Activated CD8-positive, alpha-beta T cell treated with anti-CD3 and anti-CD28 coated beads for 36 hours (primary cell): ENCODE results near the gene CDA. TPM values are rescaled to one million over a fixed set of nuclear protein-coding genes. Genes with fewer than 3 reads are reported as not detected.
A peak's percentile ranks its signal among the peaks of the same experiment; 100 is the strongest.

Experiments used
- ATAC-seq: fragments of 200-7000 bp; cut with Tn5 transposase; one replicate; pipeline ENCODE4 v1.10.0; 2021; ENCODE audit warnings: mild to moderate bottlenecking, moderate library complexity
- CTCF ChIA-PET: fragments of 350-600 bp; sonication (Branson Sonifier 250); formaldehyde crosslinking; loops from one replicate; lab custom pipeline; 2021; ENCODE audit warnings: antibody characterized with exemption; lab: Charles Lee
- POLR2A ChIA-PET: fragments of 350-600 bp; sonication (Branson Sonifier 250); formaldehyde crosslinking; loops from one replicate; lab custom pipeline; 2021; ENCODE audit warnings: antibody characterized with exemption; lab: Charles Lee
- DNase-seq: peaks from one replicate; pipeline ENCODE4 v3.0.0-alpha.2; 2020
- H3K27ac Mint-ChIP-seq: one replicate; pipeline ENCODE4 v1.8.0; 2021; ENCODE audit warnings: mild to moderate bottlenecking, mixed read lengths
- H3K27me3 Mint-ChIP-seq: one replicate; pipeline ENCODE4 v1.8.0; 2021; ENCODE audit warnings: mixed read lengths
- H3K36me3 Mint-ChIP-seq: one replicate; pipeline ENCODE4 v1.8.0; 2021; ENCODE audit warnings: low read depth, mixed read lengths
- H3K4me1 Mint-ChIP-seq: one replicate; pipeline ENCODE4 v1.8.0; 2021; ENCODE audit warnings: low read depth, mixed read lengths
- H3K4me3 Mint-ChIP-seq: one replicate; pipeline ENCODE4 v1.8.0; 2021; ENCODE audit warnings: mild to moderate bottlenecking, moderate library complexity, mixed read lengths
- H3K9me3 Mint-ChIP-seq: one replicate; pipeline ENCODE4 v1.8.0; 2021; ENCODE audit warnings: mixed read lengths
- CTCF ChIP-seq: fragments of 200-600 bp; IDR thresholded peaks from one replicate; pipeline ENCODE4 v1.8.0; 2022; ENCODE audit warnings: antibody characterized with exemption, mild to moderate bottlenecking
- intact Hi-C: fragments of 100-400 bp; cut with micrococcal nuclease; formaldehyde crosslinking; loops from one replicate; pipeline ENCODE4 v1.10.0; 2022
- total RNA-seq, 2 experiments: library from RNA; stranded (reverse); gene quantifications; one replicate each; pipeline ENCODE4 v1.2.3, GENCODE V29; 2021

The CDA gene
- total RNA-seq, 2 experiments from 2014 or later: not detected

DNA sequence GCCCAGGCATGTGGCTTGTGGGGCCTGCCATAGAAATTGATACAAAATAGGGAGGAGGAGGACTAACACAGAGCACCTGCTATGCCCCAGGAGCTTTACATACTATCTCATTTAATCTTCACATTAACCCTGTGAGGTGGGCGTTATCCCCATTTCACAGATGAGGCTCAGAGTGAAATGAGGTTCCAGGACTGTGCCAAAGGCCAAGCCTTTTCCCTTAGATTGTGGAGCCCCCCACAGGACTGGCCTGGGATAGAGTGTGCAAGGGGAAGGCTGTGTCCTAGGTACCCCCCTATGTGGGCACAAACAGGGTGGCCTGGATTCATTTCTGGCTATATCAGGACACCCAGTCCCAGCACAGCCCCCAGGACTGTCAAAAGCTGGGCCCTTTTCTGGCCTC, 74.5 kb downstream of the CDA start:
- no peak overlapping the region for H3K27ac Mint-ChIP-seq
- TF ChIP-seq CTCF: no peak
- no peaks in the 10 kb centered on the region for H3K27me3 Mint-ChIP-seq
- H3K4me1 Mint-ChIP-seq: peaks cover 32% of the 10 kb centered on the region
- DNase-seq (no peak), ATAC-seq (no peak)
- ChIA-PET POLR2A (interaction anchor here (1.2 kb wide), 1 partner anchor 30 kb away, joined by 3 read pairs; no protein-coding TSS in a partner anchor), CTCF (interaction anchor here (1.3 to 1.6 kb wide), 3 partner anchors 24 to 33 kb away, joined by 5 to 7 read pairs (median 5); partner anchors contain the start of gene PINK1)
- peak overlapping the region; percentile 85 for H3K4me3 Mint-ChIP-seq
- H3K9me3 Mint-ChIP-seq: no peaks in the 10 kb centered on the region
- peaks cover 19% of the 10 kb centered on the region for H3K36me3 Mint-ChIP-seq
- intact Hi-C loops: no loop called here

DNA sequence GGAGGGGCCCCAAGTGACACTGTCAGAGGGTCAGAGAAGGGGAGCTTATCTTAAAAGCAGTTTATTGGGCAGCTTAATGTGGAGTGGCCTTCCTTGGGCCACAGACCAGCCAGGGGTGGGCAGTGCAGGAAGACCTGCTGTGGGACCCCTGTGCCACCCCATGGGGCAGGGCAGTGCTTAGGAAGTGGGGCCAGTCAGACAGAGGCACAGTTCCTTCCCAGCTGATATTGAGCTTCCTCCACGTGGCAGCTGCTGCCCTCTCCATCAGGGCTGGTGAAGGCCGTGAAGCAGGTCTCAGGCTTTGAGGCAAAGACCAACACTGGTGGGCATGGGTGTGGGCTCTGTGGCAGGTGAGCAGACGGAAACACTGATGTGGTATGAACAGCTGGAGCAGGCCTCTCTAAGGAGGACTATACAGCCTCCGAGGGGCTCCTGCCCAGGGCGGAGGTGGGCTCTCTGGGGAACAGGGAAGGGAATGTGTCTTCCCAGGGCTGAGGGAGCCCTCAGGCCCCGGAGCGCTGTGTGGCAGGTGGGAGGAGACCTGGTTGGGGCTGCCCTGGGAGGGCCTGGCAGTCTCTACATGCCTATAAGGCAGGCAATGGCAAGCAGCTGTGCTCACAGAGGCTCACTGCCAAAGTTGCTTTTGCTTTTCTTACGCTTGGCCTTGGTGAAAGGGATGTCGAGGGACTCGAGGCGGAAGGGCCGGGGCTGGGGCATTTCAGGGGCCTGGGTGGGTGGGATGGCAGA, 75.2 kb downstream of the CDA start:
- ATAC-seq: no peak
- intact Hi-C loops: no loop called here
- H3K36me3 Mint-ChIP-seq: peaks cover 16% of the 10 kb centered on the region

DNA sequence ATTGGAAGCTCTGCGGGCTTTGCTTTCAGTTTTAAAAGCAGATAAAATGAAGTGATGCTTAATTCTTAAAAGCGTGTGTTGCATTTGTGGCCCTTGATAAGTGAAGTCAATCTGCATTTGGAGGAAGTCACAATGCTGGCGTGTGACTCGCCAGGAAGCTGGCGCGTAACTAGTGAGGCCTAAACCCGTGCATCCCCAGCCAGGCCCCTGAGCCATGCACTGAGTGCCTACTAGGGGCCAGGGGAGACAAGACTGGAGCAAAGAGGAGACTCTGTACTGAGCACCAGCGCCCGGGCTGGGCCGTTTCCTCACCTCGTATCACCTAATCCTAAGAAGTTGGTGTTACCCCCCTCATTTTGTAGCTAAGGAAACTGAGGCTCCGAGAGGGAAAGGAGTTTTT, 76.8 kb downstream of the CDA start:
- peaks cover 15% of the 10 kb centered on the region for H3K4me1 Mint-ChIP-seq
- POLR2A ChIA-PET: interaction anchor here (1.3 kb wide), 1 partner anchor 13 kb away, joined by 5 read pairs; no protein-coding TSS in a partner anchor
- ATAC-seq (no peak), DNase-seq (no peak)
- no peak overlapping the region for H3K27ac Mint-ChIP-seq
- no peaks in the 10 kb centered on the region for H3K27me3 Mint-ChIP-seq
- H3K36me3 Mint-ChIP-seq: peaks cover 2% of the 10 kb centered on the region
- no peak for TF ChIP-seq CTCF
- CTCF ChIA-PET: interaction anchor here (1.3 to 1.7 kb wide), 2 partner anchors 17 to 32 kb away, joined by 3 to 8 read pairs; partner anchors contain the start of gene PINK1
- no peaks in the 10 kb centered on the region for H3K9me3 Mint-ChIP-seq
- intact Hi-C loops: no loop called here
- no peak overlapping the region for H3K4me3 Mint-ChIP-seq

More for the DNA sequence above, 75.2 kb downstream of the CDA start:
- CTCF ChIA-PET: interaction anchor here (1.3 to 1.4 kb wide), 2 partner anchors 25 to 33 kb away, joined by 5 read pairs; no protein-coding TSS in a partner anchor
- DNase-seq: no peak
- Mint-ChIP-seq H3K27me3 (no peaks in the 10 kb centered on the region), H3K27ac (no peak overlapping the region), H3K4me1 (peaks cover 28% of the 10 kb centered on the region), H3K9me3 (no peaks in the 10 kb centered on the region), H3K4me3 (no peak overlapping the region)
- POLR2A ChIA-PET: interaction anchor here (1.2 kb wide), 1 partner anchor 30 kb away, joined by 3 read pairs; no protein-coding TSS in a partner anchor
- TF ChIP-seq CTCF: no peak

DNA sequence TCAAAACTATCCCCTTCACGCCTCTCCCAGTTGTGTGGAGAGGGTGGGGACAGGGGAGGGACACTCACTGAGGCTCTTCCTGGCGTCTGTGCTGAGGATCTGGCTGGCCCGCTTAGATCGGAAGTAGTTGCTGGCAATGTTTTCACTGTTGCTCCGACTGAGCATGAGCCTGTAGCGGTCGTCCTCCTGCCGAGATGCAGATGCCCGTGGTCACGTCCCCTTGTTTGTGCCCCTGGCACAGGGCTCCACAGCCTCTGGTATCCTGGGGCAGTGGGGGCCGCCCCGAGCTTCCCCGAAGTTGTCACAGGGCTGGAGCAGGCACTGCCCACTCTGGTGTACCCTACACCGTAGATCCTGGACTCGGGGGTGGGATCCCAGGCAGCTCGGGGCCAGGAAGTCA, 77.2 kb downstream of the CDA start:
- intact Hi-C loops: no loop called here
- Mint-ChIP-seq H3K36me3 (peaks cover under 1% of the 10 kb centered on the region), H3K4me1 (peaks cover 15% of the 10 kb centered on the region), H3K4me3 (no peak overlapping the region), H3K27ac (no peak overlapping the region), H3K9me3 (no peaks in the 10 kb centered on the region), H3K27me3 (no peaks in the 10 kb centered on the region)
- ATAC-seq: no peak
- ChIA-PET POLR2A (interaction anchor here (0.9 to 1.3 kb wide), 3 partner anchors 12 to 13 kb away, joined by 3 to 5 read pairs (median 3); no protein-coding TSS in a partner anchor), CTCF (interaction anchor here (0.9 to 1.7 kb wide), 4 partner anchors 16 to 528 kb away, joined by 3 to 8 read pairs (median 3); partner anchors contain the start of gene PINK1)
- DNase-seq: no peak
- TF ChIP-seq CTCF: no peak
